NB4 (cell line): ENCODE results near the gene NOTCH1.

Source experiments
- CTCF ChIP-seq: IDR thresholded peaks from one replicate; pipeline ENCODE4 v1.5.1; 2012; ENCODE audit warnings: low read depth, low read length
- MYC ChIP-seq: IDR thresholded peaks from 2 replicates; pipeline ENCODE4 v1.6.1; 2011; ENCODE audit warnings: low read depth, low read length
- POLR2A ChIP-seq: IDR thresholded peaks from 2 replicates; pipeline ENCODE4 v1.6.1; 2011; ENCODE audit warnings: mild to moderate bottlenecking; ENCODE audit not compliant: insufficient read length; ENCODE audit errors: extremely low read depth
- TF ChIP-seq, protein P1 (sequence below): IDR thresholded peaks from 2 replicates; pipeline ENCODE4 v1.6.1; 2011; ENCODE audit warnings: low read depth, low read length

DNA sequence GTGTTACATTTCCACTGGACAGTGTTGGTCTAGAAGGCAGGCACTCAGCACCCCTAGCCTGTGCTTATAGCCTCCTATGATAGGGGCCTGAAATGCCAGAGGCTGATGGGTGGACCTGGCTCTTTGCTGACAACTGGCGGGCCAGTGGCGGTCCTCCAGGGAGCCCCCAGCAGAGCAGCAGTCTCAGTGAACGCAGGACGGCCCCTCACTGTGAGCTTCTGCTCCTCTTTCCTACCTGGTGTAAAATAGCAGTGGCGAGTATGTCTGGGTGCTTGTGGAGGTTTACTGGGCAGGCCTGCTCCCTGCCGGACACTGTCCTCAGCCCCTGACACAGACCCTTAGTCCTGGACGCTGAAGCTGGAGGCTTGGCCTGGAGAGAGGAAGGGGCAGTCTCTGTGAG is 59.7 kb downstream of the NOTCH1 start:
- TF ChIP-seq CTCF (no peak), POLR2A (no peak), MYC (no peak)
- TF ChIP-seq, protein P1, sequence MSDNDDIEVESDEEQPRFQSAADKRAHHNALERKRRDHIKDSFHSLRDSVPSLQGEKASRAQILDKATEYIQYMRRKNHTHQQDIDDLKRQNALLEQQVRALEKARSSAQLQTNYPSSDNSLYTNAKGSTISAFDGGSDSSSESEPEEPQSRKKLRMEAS = no peak
